ENCODE results near the gene ABTB1. TPM values are rescaled to one million over a fixed set of nuclear protein-coding genes. Genes with fewer than 3 reads are reported as not detected.

Gene ABTB1
- total RNA-seq, 1 experiment from 2014 or later, result 6.9 TPM

GRCh38 chr3:127718245-127718915 is 45.6 kb downstream of the ABTB1 start:
- ChIA-PET CTCF (no interaction called here), POLR2A (no interaction called here)
- no peak overlapping the region for H3K4me3 ChIP-seq (ENCODE audit: low read depth in 2 of 2, low read length in 2 of 2)
- no peaks in the 10 kb centered on the region for H3K9me3 ChIP-seq (ENCODE audit: control insufficient read depth, insufficient read depth, low read depth, low read length)
- no peak overlapping the region for H3K27ac ChIP-seq (ENCODE audit: low read length)
- ATAC-seq (no peak), DNase-seq (ENCODE audit: low read depth, low spot score) (no peak)
- H3K36me3 ChIP-seq (ENCODE audit: control insufficient read depth, insufficient read depth, low read length), result no peaks in the 10 kb centered on the region
- H3K27me3 ChIP-seq (ENCODE audit: control insufficient read depth, insufficient read depth, low read length), result peaks cover 7% of the 10 kb centered on the region; the same call in 1 of the 2 replicates
- H3K4me1 ChIP-seq (ENCODE audit: control insufficient read depth, insufficient read depth, low read length), result no peaks in the 10 kb centered on the region
- intact Hi-C loops (cut with micrococcal nuclease; ENCODE audit: unreplicated experiment), result no loop called here
- no TSS peak for BruUV-seq (replicated peaks)
- TF ChIP-seq, protein P1, sequence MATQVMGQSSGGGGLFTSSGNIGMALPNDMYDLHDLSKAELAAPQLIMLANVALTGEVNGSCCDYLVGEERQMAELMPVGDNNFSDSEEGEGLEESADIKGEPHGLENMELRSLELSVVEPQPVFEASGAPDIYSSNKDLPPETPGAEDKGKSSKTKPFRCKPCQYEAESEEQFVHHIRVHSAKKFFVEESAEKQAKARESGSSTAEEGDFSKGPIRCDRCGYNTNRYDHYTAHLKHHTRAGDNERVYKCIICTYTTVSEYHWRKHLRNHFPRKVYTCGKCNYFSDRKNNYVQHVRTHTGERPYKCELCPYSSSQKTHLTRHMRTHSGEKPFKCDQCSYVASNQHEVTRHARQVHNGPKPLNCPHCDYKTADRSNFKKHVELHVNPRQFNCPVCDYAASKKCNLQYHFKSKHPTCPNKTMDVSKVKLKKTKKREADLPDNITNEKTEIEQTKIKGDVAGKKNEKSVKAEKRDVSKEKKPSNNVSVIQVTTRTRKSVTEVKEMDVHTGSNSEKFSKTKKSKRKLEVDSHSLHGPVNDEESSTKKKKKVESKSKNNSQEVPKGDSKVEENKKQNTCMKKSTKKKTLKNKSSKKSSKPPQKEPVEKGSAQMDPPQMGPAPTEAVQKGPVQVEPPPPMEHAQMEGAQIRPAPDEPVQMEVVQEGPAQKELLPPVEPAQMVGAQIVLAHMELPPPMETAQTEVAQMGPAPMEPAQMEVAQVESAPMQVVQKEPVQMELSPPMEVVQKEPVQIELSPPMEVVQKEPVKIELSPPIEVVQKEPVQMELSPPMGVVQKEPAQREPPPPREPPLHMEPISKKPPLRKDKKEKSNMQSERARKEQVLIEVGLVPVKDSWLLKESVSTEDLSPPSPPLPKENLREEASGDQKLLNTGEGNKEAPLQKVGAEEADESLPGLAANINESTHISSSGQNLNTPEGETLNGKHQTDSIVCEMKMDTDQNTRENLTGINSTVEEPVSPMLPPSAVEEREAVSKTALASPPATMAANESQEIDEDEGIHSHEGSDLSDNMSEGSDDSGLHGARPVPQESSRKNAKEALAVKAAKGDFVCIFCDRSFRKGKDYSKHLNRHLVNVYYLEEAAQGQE (IDR thresholded peaks at IDR 0.05; ENCODE audit: insufficient read depth in 1 of 2, low read depth in 2 of 2, low read length in 1 of 2), result no peak
- TF ChIP-seq POLR2AphosphoS5 (IDR thresholded peaks at IDR 0.05; ENCODE audit: low read depth, low read length) (no peak), CTCF (IDR thresholded peaks at IDR 0.05) (no peak), TCF7L2 (IDR thresholded peaks at IDR 0.05; ENCODE audit: low read depth, low read length) (no peak), SIN3A (IDR thresholded peaks at IDR 0.05; ENCODE audit: borderline replicate concordance, insufficient read depth, low read depth, low read length) (no peak)
- in situ Hi-C loops (cut with HindIII; ENCODE audit: low pct_unique_long_range_greater_than_20kb, low sequenced_read_pairs), result no loop called here

GRCh38 chr3:127718916-127719290 is 46.2 kb downstream of the ABTB1 start:
- H3K27ac ChIP-seq (ENCODE audit: low read length), result no peak overlapping the region
- H3K9me3 ChIP-seq (ENCODE audit: control insufficient read depth, insufficient read depth, low read depth, low read length), result no peaks in the 10 kb centered on the region
- no peak for DNase-seq (ENCODE audit: low read depth, low spot score)
- no peaks in the 10 kb centered on the region for H3K4me1 ChIP-seq (ENCODE audit: control insufficient read depth, insufficient read depth, low read length)
- CTCF ChIA-PET, result no interaction called here
- in situ Hi-C loops (cut with HindIII; ENCODE audit: low pct_unique_long_range_greater_than_20kb, low sequenced_read_pairs) (no loop called here), intact Hi-C loops (cut with micrococcal nuclease; ENCODE audit: unreplicated experiment) (no loop called here)
- no peak for ATAC-seq
- no TSS peak for BruUV-seq (replicated peaks)
- TF ChIP-seq, protein P1 (IDR thresholded peaks at IDR 0.05; ENCODE audit: insufficient read depth in 1 of 2, low read depth in 2 of 2, low read length in 1 of 2), result no peak
- TF ChIP-seq CTCF (IDR thresholded peaks at IDR 0.05), result no peak
- H3K4me3 ChIP-seq (ENCODE audit: low read depth in 2 of 2, low read length in 2 of 2), result no peak overlapping the region
- peaks cover 7% of the 10 kb centered on the region; the same call in 1 of the 2 replicates for H3K27me3 ChIP-seq (ENCODE audit: control insufficient read depth, insufficient read depth, low read length)
- no peaks in the 10 kb centered on the region for H3K36me3 ChIP-seq (ENCODE audit: control insufficient read depth, insufficient read depth, low read length)
- POLR2A ChIA-PET, result no interaction called here

Data from Panc1 (cell line).